AG09319 (cell line): ENCODE results near the gene GTF2E1.
A peak's percentile ranks its signal among the peaks of the same experiment; 100 is the strongest.

Experiments
- DNase-seq: peaks from one replicate; pipeline ENCODE4 v3.0.0-alpha.2; 2010; ENCODE audit warnings: low read depth; ENCODE audit errors: extremely low read depth
- CTCF ChIP-seq: IDR thresholded peaks from 2 replicates; pipeline ENCODE4 v1.5.1; 2011; ENCODE audit warnings: low read depth, mild to moderate bottlenecking, inconsistent platforms, low read length, moderate library complexity

The GTF2E1 gene

GRCh38 chr3:120742198-120742848, at the start of gene GTF2E1, which contains the start of gene RABL3:
TSS of gene GTF2E1 (plus strand) at chr3:120742744. CDS start at chr3:120750553, 7,809 bp downstream.
TSS of gene RABL3 (minus strand) at chr3:120742516. CDS start at chr3:120742507, 9 bp downstream.
- TF ChIP-seq CTCF, result no peak
- DNase-seq, result peak; percentile 99

GRCh38 chr3:120693439-120694171, 48.9 kb upstream of the GTF2E1 start:
- TF ChIP-seq CTCF, result no peak
- peak; percentile 11 for DNase-seq

- TF ChIP-seq CTCF, result no peak
Measured at GRCh38 chr3:120699333-120699732, 43.2 kb upstream of the GTF2E1 start.

GRCh38 chr3:120705884-120706582, 36.5 kb upstream of the GTF2E1 start:
- DNase-seq, result no peak
- no peak for TF ChIP-seq CTCF

More at GRCh38 chr3:120699333-120699732, 43.2 kb upstream of the GTF2E1 start:
- no peak for DNase-seq

GRCh38 chr3:120706950-120707349, 35.6 kb upstream of the GTF2E1 start:
- no peak for TF ChIP-seq CTCF

GRCh38 chr3:120708408-120708807, 34.1 kb upstream of the GTF2E1 start:
- no peak for DNase-seq
- no peak for TF ChIP-seq CTCF

More at GRCh38 chr3:120706950-120707349, 35.6 kb upstream of the GTF2E1 start:
- DNase-seq, result no peak
